Body of pancreas (tissue), 4 donors: ENCODE measurements around the gene CYP26C1.

ENCODE experiments used
- POLR2A ChIP-seq, 3 donors: fragments of 450-650 bp; IDR thresholded peaks; one replicate each; pipeline ENCODE4 v1.6.1; 2016; ENCODE audit warnings: antibody characterized with exemption in 3 of 3, mild to moderate bottlenecking in 2 of 3
- TF ChIP-seq, protein P1 (sequence below), 7 experiments: fragments of 450-650 bp in 4 of 7; fragments of 200-600 bp in 3 of 7; sonication (generic) in 3 of 7; IDR thresholded peaks; one replicate each; pipeline ENCODE4 v1.5.1; 2016 to 2019; ENCODE audit warnings: antibody characterized with exemption in 7 of 7

DNA sequence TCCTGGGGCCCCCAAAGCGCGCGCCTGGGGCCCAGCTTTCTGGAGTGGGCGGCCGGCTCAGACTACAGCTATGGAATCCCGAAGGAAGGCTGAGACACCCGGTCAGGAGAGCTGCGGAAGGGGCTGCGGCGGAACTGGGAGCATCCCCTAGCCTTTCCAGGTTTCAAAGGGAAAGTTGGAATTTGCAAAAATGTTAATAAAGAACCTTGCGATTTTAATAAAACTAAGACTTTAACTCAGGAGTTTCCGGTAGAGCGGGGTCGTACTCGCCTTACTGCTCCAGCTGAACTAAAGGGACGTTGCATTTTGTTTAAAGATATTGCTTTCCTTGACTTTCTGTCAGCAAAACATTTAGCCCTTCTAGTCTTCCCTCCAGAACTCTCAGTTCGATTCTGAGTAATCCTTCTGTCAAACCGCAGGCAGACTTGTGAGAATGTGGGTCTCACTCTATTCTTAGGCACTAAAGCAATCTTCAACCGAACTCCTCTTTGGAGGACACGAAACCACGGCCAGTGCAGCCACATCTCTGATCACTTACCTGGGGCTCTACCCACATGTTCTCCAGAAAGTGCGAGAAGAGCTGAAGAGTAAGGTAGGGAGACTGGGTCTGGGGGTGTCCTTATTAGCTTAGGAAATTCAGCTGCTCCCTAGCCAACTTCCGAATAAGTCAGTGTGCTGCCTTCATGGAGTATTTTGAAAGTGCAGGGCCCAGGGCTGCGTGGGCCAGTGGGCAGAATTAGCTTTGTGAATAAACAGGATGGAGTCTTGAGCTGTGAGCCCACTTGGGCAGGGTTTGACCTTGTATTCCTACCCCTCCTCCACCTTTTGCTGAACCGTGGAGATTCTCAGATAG, 15.0 kb downstream of the CYP26C1 start:
- TF ChIP-seq, protein P1, sequence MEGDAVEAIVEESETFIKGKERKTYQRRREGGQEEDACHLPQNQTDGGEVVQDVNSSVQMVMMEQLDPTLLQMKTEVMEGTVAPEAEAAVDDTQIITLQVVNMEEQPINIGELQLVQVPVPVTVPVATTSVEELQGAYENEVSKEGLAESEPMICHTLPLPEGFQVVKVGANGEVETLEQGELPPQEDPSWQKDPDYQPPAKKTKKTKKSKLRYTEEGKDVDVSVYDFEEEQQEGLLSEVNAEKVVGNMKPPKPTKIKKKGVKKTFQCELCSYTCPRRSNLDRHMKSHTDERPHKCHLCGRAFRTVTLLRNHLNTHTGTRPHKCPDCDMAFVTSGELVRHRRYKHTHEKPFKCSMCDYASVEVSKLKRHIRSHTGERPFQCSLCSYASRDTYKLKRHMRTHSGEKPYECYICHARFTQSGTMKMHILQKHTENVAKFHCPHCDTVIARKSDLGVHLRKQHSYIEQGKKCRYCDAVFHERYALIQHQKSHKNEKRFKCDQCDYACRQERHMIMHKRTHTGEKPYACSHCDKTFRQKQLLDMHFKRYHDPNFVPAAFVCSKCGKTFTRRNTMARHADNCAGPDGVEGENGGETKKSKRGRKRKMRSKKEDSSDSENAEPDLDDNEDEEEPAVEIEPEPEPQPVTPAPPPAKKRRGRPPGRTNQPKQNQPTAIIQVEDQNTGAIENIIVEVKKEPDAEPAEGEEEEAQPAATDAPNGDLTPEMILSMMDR (IDR thresholded peaks at IDR 0.05): no peak
- TF ChIP-seq POLR2A (IDR thresholded peaks at IDR 0.05): no peak
